GM21786 (cell line): ENCODE measurements around the gene TSPAN11.
"Not testable (repeated sequence)": the region's sequence is repeated elsewhere in the genome, so short reads cannot be mapped to it uniquely, and the experiment has no call there.

Experiments used
- ATAC-seq: cut with Tn5 transposase; IDR thresholded peaks from one replicate; pipeline ENCODE4 v1.9.1; 2021; ENCODE audit not compliant: unreplicated experiment

The TSPAN11 gene

GRCh38 chr12:30926243-30927221 lies at the start of gene TSPAN11:
TSPAN11 (plus strand) TSS chr12:30926748; CDS start chr12:30953992, 27,244 bp downstream.
- ATAC-seq = no peak

GRCh38 chr12:30877105-30877875 lies 49.3 kb upstream of the TSPAN11 start:
- no peak for ATAC-seq

- ATAC-seq = no peak
Observed at GRCh38 chr12:30878024-30878423, 48.5 kb upstream of the TSPAN11 start.

- ATAC-seq = no peak
Observed at GRCh38 chr12:30880061-30880460, 46.5 kb upstream of the TSPAN11 start.

- no peak for ATAC-seq
Observed at GRCh38 chr12:30880813-30881212, 45.7 kb upstream of the TSPAN11 start.

- no peak for ATAC-seq
Observed at GRCh38 chr12:30882706-30883105, 43.8 kb upstream of the TSPAN11 start.

GRCh38 chr12:30884799-30885198 lies 41.7 kb upstream of the TSPAN11 start:
- ATAC-seq = no peak

- no peak for ATAC-seq
Observed at GRCh38 chr12:30885321-30885720, 41.2 kb upstream of the TSPAN11 start.

- no peak for ATAC-seq
Observed at GRCh38 chr12:30887226-30887625, 39.3 kb upstream of the TSPAN11 start.

GRCh38 chr12:30888241-30888640 lies 38.3 kb upstream of the TSPAN11 start:
- no peak for ATAC-seq

- ATAC-seq = not testable (repeated sequence)
Observed at GRCh38 chr12:30894531-30894930, 32.0 kb upstream of the TSPAN11 start.

- ATAC-seq = no peak
Observed at GRCh38 chr12:30896461-30896860, 30.1 kb upstream of the TSPAN11 start.

- ATAC-seq = no peak
Observed at GRCh38 chr12:30898846-30899245, 27.7 kb upstream of the TSPAN11 start.

- no peak for ATAC-seq
Observed at GRCh38 chr12:30900351-30900750, 26.2 kb upstream of the TSPAN11 start.

- ATAC-seq = no peak
Observed at GRCh38 chr12:30902001-30902400, 24.5 kb upstream of the TSPAN11 start.

- no peak for ATAC-seq
Observed at GRCh38 chr12:30902596-30902995, 24.0 kb upstream of the TSPAN11 start.

GRCh38 chr12:30905463-30906009 lies 21.0 kb upstream of the TSPAN11 start:
- no peak for ATAC-seq

- no peak for ATAC-seq
Observed at GRCh38 chr12:30908076-30908721, 18.3 kb upstream of the TSPAN11 start.

GRCh38 chr12:30908722-30909348 lies 17.7 kb upstream of the TSPAN11 start:
- no peak for ATAC-seq

- no peak for ATAC-seq
Observed at GRCh38 chr12:30909349-30910037, 17.1 kb upstream of the TSPAN11 start.
